Spinal cord (tissue), 10 donors: ENCODE data around the gene ATXN1. TPM values are rescaled to one million over a fixed set of nuclear protein-coding genes. Genes with fewer than 3 reads are reported as not detected.

Experiments used
- DNase-seq, 6 donors: peaks; one replicate each; pipeline versions ENCODE4 v3.0.0 to v3.0.0-alpha.2; 2013 to 2015; ENCODE audit warnings: low spot score in 6 of 6, low read depth in 4 of 6
- H3K27ac ChIP-seq: one replicate; pipeline ENCODE4 v1.5.1; 2013; ENCODE audit warnings: low read depth, low read length, control low read depth
- H3K27me3 ChIP-seq: one replicate; pipeline ENCODE4 v1.6.1; 2013; ENCODE audit warnings: low read length; ENCODE audit not compliant: control insufficient read depth, insufficient read depth
- H3K36me3 ChIP-seq: one replicate; pipeline ENCODE4 v1.6.1; 2013; ENCODE audit warnings: low read length; ENCODE audit not compliant: control insufficient read depth, insufficient read depth
- H3K4me1 ChIP-seq: one replicate; pipeline ENCODE4 v1.6.1; 2013; ENCODE audit warnings: low read length; ENCODE audit not compliant: control insufficient read depth, insufficient read depth
- H3K4me3 ChIP-seq: one replicate; pipeline ENCODE4 v1.5.1; 2013; ENCODE audit warnings: low read depth, low read length, control low read depth
- H3K9me3 ChIP-seq: one replicate; pipeline ENCODE4 v1.6.1; 2013; ENCODE audit warnings: low read length; ENCODE audit not compliant: control insufficient read depth, insufficient read depth
- WGBS: methylation state at CpG from one replicate; pipeline ENCODE4 v1.1.5; 2013; ENCODE audit warnings: missing lambda C conversion rate; ENCODE audit not compliant: insufficient coverage; 5-methylcytosine and 5-hydroxymethylcytosine counted together
- polyA plus RNA-seq, 2 donors: library from polyadenylated mRNA; unstranded; fragments of 120-200 nt; gene quantifications; one replicate each; pipeline ENCODE4 v1.2.1, GENCODE V29; 2013; ENCODE audit not compliant: insufficient read length in 2 of 2
- total RNA-seq, 2 donors: library from RNA; depleted of rRNA in 1 of 2; stranded (reverse); fragments of 120-200 nt in 1 of 2; fragments of >200 nt in 1 of 2; gene quantifications; one replicate each; pipeline versions ENCODE4 v1.2.3 to v1.2.4, GENCODE V29; 2013 to 2014
- donor health status: healthy.

Gene ATXN1
- total and polyA plus RNA-seq, 4 donors, result 20.2 to 50.1 (median 31.7) TPM

- no peaks in the 10 kb centered on the region for H3K9me3 ChIP-seq
- H3K27ac ChIP-seq, result no peak overlapping the region
- no peaks in the 10 kb centered on the region for H3K27me3 ChIP-seq
- no CpG with 5 or more reads among the region's 2 CpGs for WGBS
- no peak overlapping the region for H3K4me3 ChIP-seq
- DNase-seq, result no peak
- H3K36me3 ChIP-seq, result no peaks in the 10 kb centered on the region
- peaks cover 8% of the 10 kb centered on the region for H3K4me1 ChIP-seq
Measured at GRCh38 chr6:16696496-16696895, 64.8 kb downstream of the ATXN1 start.

- H3K27ac ChIP-seq, result no peak overlapping the region
- H3K4me3 ChIP-seq, result no peak overlapping the region
- no peaks in the 10 kb centered on the region for H3K27me3 ChIP-seq
- 79% methylated on average over 2 of the region's 4 CpGs for WGBS
- peaks cover 1% of the 10 kb centered on the region for H3K4me1 ChIP-seq
- no peaks in the 10 kb centered on the region for H3K9me3 ChIP-seq
- H3K36me3 ChIP-seq, result no peaks in the 10 kb centered on the region
- DNase-seq, result no peak
Measured at GRCh38 chr6:16694781-16695578, 66.3 kb downstream of the ATXN1 start.

GRCh38 chr6:16691324-16691723 lies 69.9 kb downstream of the ATXN1 start:
- H3K27ac ChIP-seq, result no peak overlapping the region
- no peaks in the 10 kb centered on the region for H3K27me3 ChIP-seq
- no peaks in the 10 kb centered on the region for H3K4me1 ChIP-seq
- H3K4me3 ChIP-seq, result no peak overlapping the region
- H3K9me3 ChIP-seq, result no peaks in the 10 kb centered on the region
- DNase-seq, result no peak
- H3K36me3 ChIP-seq, result no peaks in the 10 kb centered on the region

- no peak for DNase-seq
- no peaks in the 10 kb centered on the region for H3K9me3 ChIP-seq
- H3K4me3 ChIP-seq, result no peak overlapping the region
- H3K4me1 ChIP-seq, result no peaks in the 10 kb centered on the region
- H3K36me3 ChIP-seq, result no peaks in the 10 kb centered on the region
- 89% methylated on average over 3 of the region's 7 CpGs for WGBS
- no peak overlapping the region for H3K27ac ChIP-seq
- no peaks in the 10 kb centered on the region for H3K27me3 ChIP-seq
Measured at GRCh38 chr6:16690608-16691142, 70.6 kb downstream of the ATXN1 start.

GRCh38 chr6:16689788-16690607 lies 71.3 kb downstream of the ATXN1 start:
- no peak for DNase-seq
- Histone ChIP-seq H3K4me3 (no peak overlapping the region), H3K9me3 (no peaks in the 10 kb centered on the region), H3K27me3 (no peaks in the 10 kb centered on the region), H3K27ac (no peak overlapping the region), H3K36me3 (no peaks in the 10 kb centered on the region), H3K4me1 (no peaks in the 10 kb centered on the region)
- WGBS, result 92% methylated on average over 1 of the region's 3 CpGs

- no peaks in the 10 kb centered on the region for H3K4me1 ChIP-seq
- H3K9me3 ChIP-seq, result no peaks in the 10 kb centered on the region
- no peaks in the 10 kb centered on the region for H3K27me3 ChIP-seq
- DNase-seq, result no peak
- H3K36me3 ChIP-seq, result no peaks in the 10 kb centered on the region
- H3K4me3 ChIP-seq, result no peak overlapping the region
- no peak overlapping the region for H3K27ac ChIP-seq
- no CpG with 5 or more reads among the region's 4 CpGs for WGBS
Measured at GRCh38 chr6:16688984-16689636, 72.2 kb downstream of the ATXN1 start.

GRCh38 chr6:16688436-16688835 lies 72.8 kb downstream of the ATXN1 start:
- WGBS, result no CpG with 5 or more reads among the region's 1 CpG
- Histone ChIP-seq H3K4me3 (no peak overlapping the region), H3K4me1 (no peaks in the 10 kb centered on the region)

GRCh38 chr6:16687045-16687444 lies 74.2 kb downstream of the ATXN1 start:
- WGBS, result no CpG with 5 or more reads among the region's 3 CpGs
- H3K36me3 ChIP-seq, result no peaks in the 10 kb centered on the region
- no peaks in the 10 kb centered on the region for H3K4me1 ChIP-seq
- DNase-seq, result peak in 1 of 6 donors; percentile 13
- H3K9me3 ChIP-seq, result no peaks in the 10 kb centered on the region
- H3K27me3 ChIP-seq, result no peaks in the 10 kb centered on the region
- H3K4me3 ChIP-seq, result no peak overlapping the region
- no peak overlapping the region for H3K27ac ChIP-seq

More at GRCh38 chr6:16688436-16688835, 72.8 kb downstream of the ATXN1 start:
- Histone ChIP-seq H3K27me3 (no peaks in the 10 kb centered on the region), H3K36me3 (no peaks in the 10 kb centered on the region), H3K9me3 (no peaks in the 10 kb centered on the region), H3K27ac (no peak overlapping the region)
- no peak for DNase-seq

- H3K27ac ChIP-seq, result no peak overlapping the region
- no peak overlapping the region for H3K4me3 ChIP-seq
- no peak for DNase-seq
- H3K27me3 ChIP-seq, result no peaks in the 10 kb centered on the region
- WGBS, result no CpG with 5 or more reads among the region's 7 CpGs
- no peaks in the 10 kb centered on the region for H3K36me3 ChIP-seq
- no peaks in the 10 kb centered on the region for H3K4me1 ChIP-seq
- H3K9me3 ChIP-seq, result no peaks in the 10 kb centered on the region
Measured at GRCh38 chr6:16684896-16685554, 76.2 kb downstream of the ATXN1 start.
